Ascending aorta (tissue), 2 donors: ENCODE data around the gene KRTAP10-3. TPM values are rescaled to one million over a fixed set of nuclear protein-coding genes. Genes with fewer than 3 reads are reported as not detected.

ENCODE experiments used
- DNase-seq, 2 donors: peaks; one replicate each; pipeline ENCODE4 v3.0.0-alpha.2; 2019; ENCODE audit warnings: low spot score in 2 of 2
- H3K27ac ChIP-seq, 2 donors: fragments of 200-600 bp; sonication (generic); one replicate each; pipeline ENCODE4 v1.5.1; 2016 to 2017; ENCODE audit warnings: mild to moderate bottlenecking in 1 of 2
- H3K27me3 ChIP-seq: fragments of 200-600 bp; sonication (generic); one replicate; pipeline ENCODE4 v1.5.1; 2017
- H3K36me3 ChIP-seq, 2 donors: fragments of 200-600 bp; sonication (generic); one replicate each; pipeline ENCODE4 v1.5.1; 2016
- H3K4me1 ChIP-seq, 2 donors: fragments of 200-600 bp; sonication (generic); one replicate each; pipeline ENCODE4 v1.5.1; 2016 to 2017; ENCODE audit warnings: mild to moderate bottlenecking in 1 of 2
- H3K4me3 ChIP-seq, 2 donors: fragments of 200-600 bp; sonication (generic); one replicate each; pipeline ENCODE4 v1.5.1; 2016 to 2017; ENCODE audit warnings: mild to moderate bottlenecking in 1 of 2
- H3K9me3 ChIP-seq, 2 donors: fragments of 200-600 bp; sonication (generic); one replicate each; pipeline ENCODE4 v1.5.1; 2016
- CTCF ChIP-seq, 3 experiments: fragments of 200-600 bp in 2 of 3; fragments of 450-650 bp in 1 of 3; sonication (generic) in 2 of 3; IDR thresholded peaks; one replicate each; pipeline ENCODE4 v1.5.1; 2016 to 2019; ENCODE audit warnings: antibody characterized with exemption in 3 of 3, mild to moderate bottlenecking in 1 of 3, moderate library complexity in 1 of 3
- intact Hi-C: fragments of 100-400 bp; cut with DNase I; formaldehyde crosslinking; loops from one replicate; pipeline ENCODE4 v1.15.1; 2023
- total RNA-seq: library from RNA; depleted of rRNA; stranded (reverse); fragments of >200 nt; gene quantifications from one replicate; pipeline ENCODE4 v1.1.0, GENCODE V29; 2016

Gene KRTAP10-3
- total RNA-seq, 1 donor from 2014 or later: not detected

- H3K4me1 ChIP-seq: no peaks in the 10 kb centered on the region
- no peak for TF ChIP-seq CTCF (IDR thresholded peaks at IDR 0.05)
- no peak overlapping the region for H3K27ac ChIP-seq
- H3K9me3 ChIP-seq: no peaks in the 10 kb centered on the region
- no peak overlapping the region for H3K4me3 ChIP-seq
- H3K36me3 ChIP-seq: no peaks in the 10 kb centered on the region
- peak in 1 of 2 donors; percentile 55 for DNase-seq
- intact Hi-C loops: no loop called here
- no peaks in the 10 kb centered on the region for H3K27me3 ChIP-seq
Observed at GRCh38 chr21:44526096-44526997, 32.2 kb downstream of the KRTAP10-3 start.

- Histone ChIP-seq H3K36me3 (no peaks in the 10 kb centered on the region), H3K9me3 (no peaks in the 10 kb centered on the region), H3K27ac (no peak overlapping the region), H3K4me1 (no peaks in the 10 kb centered on the region), H3K4me3 (no peak overlapping the region), H3K27me3 (no peaks in the 10 kb centered on the region)
- intact Hi-C loops: no loop called here
- DNase-seq: peak in 1 of 2 donors; percentile 60
- no peak for TF ChIP-seq CTCF (IDR thresholded peaks at IDR 0.05)
Observed at GRCh38 chr21:44525391-44526095, 33.1 kb downstream of the KRTAP10-3 start.

- no peak overlapping the region for H3K4me3 ChIP-seq
Observed at GRCh38 chr21:44524414-44525371, 33.9 kb downstream of the KRTAP10-3 start.

GRCh38 chr21:44523567-44524413 is 34.8 kb downstream of the KRTAP10-3 start:
- Histone ChIP-seq H3K9me3 (no peaks in the 10 kb centered on the region), H3K4me1 (no peaks in the 10 kb centered on the region), H3K27me3 (no peaks in the 10 kb centered on the region), H3K4me3 (no peak overlapping the region), H3K36me3 (no peaks in the 10 kb centered on the region), H3K27ac (no peak overlapping the region)
- DNase-seq: peak in 1 of 2 donors; percentile 2
- TF ChIP-seq CTCF (IDR thresholded peaks at IDR 0.05): no peak
- intact Hi-C loops: no loop called here

More at GRCh38 chr21:44524414-44525371, 33.9 kb downstream of the KRTAP10-3 start:
- intact Hi-C loops: no loop called here
- H3K9me3 ChIP-seq: no peaks in the 10 kb centered on the region
- no peaks in the 10 kb centered on the region for H3K36me3 ChIP-seq
- no peak for TF ChIP-seq CTCF (IDR thresholded peaks at IDR 0.05)
- peak in 1 of 2 donors; percentile 21 for DNase-seq
- no peaks in the 10 kb centered on the region for H3K4me1 ChIP-seq
- no peaks in the 10 kb centered on the region for H3K27me3 ChIP-seq
- no peak overlapping the region for H3K27ac ChIP-seq
